ENCODE results near the gene ZFYVE1. TPM values are rescaled to one million over a fixed set of nuclear protein-coding genes. Genes with fewer than 3 reads are reported as not detected.

Gene ZFYVE1
- total and polyA plus RNA-seq, 2 experiments from 2014 or later = 15.6 to 18.3 TPM

- in situ Hi-C loops (cut with MboI) = loop anchor here (10.0 kb wide), 1 partner anchor 429 kb away; no protein-coding TSS in a partner anchor
- no peak for DNase-seq
These were observed 83.0 kb downstream of the ZFYVE1 start for GRCh38 chr14:72943876-72944430.

GRCh38 chr14:72942934-72943333 lies 84.0 kb downstream of the ZFYVE1 start:
- H3K4me2 ChIP-seq (ENCODE audit: unreplicated experiment) = no peak overlapping the region
- H3K4me1 ChIP-seq (ENCODE audit: insufficient read depth) = no peaks in the 10 kb centered on the region
- H3F3A ChIP-seq (ENCODE audit: insufficient read depth) = peaks cover 2% of the 10 kb centered on the region
- peaks cover 19% of the 10 kb centered on the region; the same call in 1 of the 2 replicates for H3K36me3 ChIP-seq (ENCODE audit: low read depth)
- H4K20me1 ChIP-seq (ENCODE audit: insufficient read depth) = no peaks in the 10 kb centered on the region
- in situ Hi-C loops (cut with MboI) = loop anchor here (10.0 kb wide), 1 partner anchor 428 kb away; no protein-coding TSS in a partner anchor
- no peak overlapping the region for H3K27ac ChIP-seq
- H3K4me3 ChIP-seq = no peak overlapping the region
- H3K9me2 ChIP-seq (ENCODE audit: insufficient read depth) = no peaks in the 10 kb centered on the region
- H3K9ac ChIP-seq = no peak overlapping the region
- no peaks in the 10 kb centered on the region for H3K27me3 ChIP-seq (replicated peaks; ENCODE audit: insufficient read depth)
- no peak for TF ChIP-seq EZH2phosphoT487 (IDR thresholded peaks at IDR 0.05; ENCODE audit: insufficient read depth, low read depth)
- no peak for TF ChIP-seq EZH2 (IDR thresholded peaks at IDR 0.05; ENCODE audit: insufficient read depth, poor library complexity, severe bottlenecking)
- 0 out of 2 replicates have a peak, but pooled peaks cover under 1% of the 10 kb centered on the region for H3K79me2 ChIP-seq (ENCODE audit: insufficient read depth)
- no peaks in the 10 kb centered on the region for H3K9me3 ChIP-seq (ENCODE audit: low read depth)
- no peak for DNase-seq
- WGBS, 2 experiments (ENCODE audit: low coverage in 1 of 2, low lambda C conversion rate in 2 of 2, missing lambda C conversion rate in 2 of 2) = 89 to 91% methylated on average over 14 of the region's 14 CpGs
- no peak overlapping the region for H2AFZ ChIP-seq

More at GRCh38 chr14:72943876-72944430, 83.0 kb downstream of the ZFYVE1 start:
- Histone ChIP-seq H3K36me3 (ENCODE audit: low read depth) (peaks cover 14% of the 10 kb centered on the region; the same call in 1 of the 2 replicates), H3K27me3 (replicated peaks; ENCODE audit: insufficient read depth) (no peaks in the 10 kb centered on the region), H3K4me2 (ENCODE audit: unreplicated experiment) (no peak overlapping the region), H3K27ac (no peak overlapping the region), H3K9ac (no peak overlapping the region), H3K9me3 (ENCODE audit: low read depth) (no peaks in the 10 kb centered on the region), H3K4me1 (ENCODE audit: insufficient read depth) (no peaks in the 10 kb centered on the region), H4K20me1 (ENCODE audit: insufficient read depth) (no peaks in the 10 kb centered on the region), H3K79me2 (ENCODE audit: insufficient read depth) (no peaks in the 10 kb centered on the region), H2AFZ (no peak overlapping the region), H3K9me2 (ENCODE audit: insufficient read depth) (no peaks in the 10 kb centered on the region), H3K4me3 (no peak overlapping the region), H3F3A (ENCODE audit: insufficient read depth) (peaks cover 7% of the 10 kb centered on the region)
- TF ChIP-seq EZH2 (IDR thresholded peaks at IDR 0.05; ENCODE audit: insufficient read depth, poor library complexity, severe bottlenecking) (no peak), EZH2phosphoT487 (IDR thresholded peaks at IDR 0.05; ENCODE audit: insufficient read depth, low read depth) (no peak)
- 75 to 77% methylated on average over 13 of the region's 13 CpGs for WGBS, 2 experiments (ENCODE audit: low coverage in 1 of 2, low lambda C conversion rate in 2 of 2, missing lambda C conversion rate in 2 of 2)

- no peak for DNase-seq
- 86 to 90% methylated on average over 12 of the region's 12 CpGs for WGBS, 2 experiments (ENCODE audit: low coverage in 1 of 2, low lambda C conversion rate in 2 of 2, missing lambda C conversion rate in 2 of 2)
- Histone ChIP-seq H3K4me3 (no peak overlapping the region), H2AFZ (no peak overlapping the region), H3K9me2 (ENCODE audit: insufficient read depth) (no peaks in the 10 kb centered on the region), H3K4me2 (ENCODE audit: unreplicated experiment) (no peak overlapping the region), H3F3A (ENCODE audit: insufficient read depth) (no peaks in the 10 kb centered on the region), H4K20me1 (ENCODE audit: insufficient read depth) (no peaks in the 10 kb centered on the region), H3K27ac (no peak overlapping the region), H3K79me2 (ENCODE audit: insufficient read depth) (peaks cover 12% of the 10 kb centered on the region; the same call in 1 of the 2 replicates), H3K9ac (no peak overlapping the region), H3K36me3 (ENCODE audit: low read depth) (peaks cover 19% of the 10 kb centered on the region; the same call in 1 of the 2 replicates), H3K4me1 (ENCODE audit: insufficient read depth) (no peaks in the 10 kb centered on the region), H3K9me3 (ENCODE audit: low read depth) (no peaks in the 10 kb centered on the region), H3K27me3 (replicated peaks; ENCODE audit: insufficient read depth) (no peaks in the 10 kb centered on the region)
- in situ Hi-C loops (cut with MboI) = loop anchor here (10.0 kb wide), 1 partner anchor 427 kb away; no protein-coding TSS in a partner anchor
- TF ChIP-seq EZH2phosphoT487 (IDR thresholded peaks at IDR 0.05; ENCODE audit: insufficient read depth, low read depth) (no peak), EZH2 (IDR thresholded peaks at IDR 0.05; ENCODE audit: insufficient read depth, poor library complexity, severe bottlenecking) (no peak)
These were observed 85.5 kb downstream of the ZFYVE1 start for GRCh38 chr14:72941286-72941985.

GRCh38 chr14:72939630-72940029 lies 87.3 kb downstream of the ZFYVE1 start:
- in situ Hi-C loops (cut with MboI) = loop anchor here (10.0 kb wide), 1 partner anchor 425 kb away; no protein-coding TSS in a partner anchor
- no peak overlapping the region for H3K27ac ChIP-seq
- no peak overlapping the region for H3K9ac ChIP-seq
- no peaks in the 10 kb centered on the region for H3F3A ChIP-seq (ENCODE audit: insufficient read depth)
- H2AFZ ChIP-seq = no peak overlapping the region
- no peaks in the 10 kb centered on the region for H3K9me3 ChIP-seq (ENCODE audit: low read depth)
- peaks cover 19% of the 10 kb centered on the region; the same call in 1 of the 2 replicates for H3K36me3 ChIP-seq (ENCODE audit: low read depth)
- no peak for TF ChIP-seq EZH2 (IDR thresholded peaks at IDR 0.05; ENCODE audit: insufficient read depth, poor library complexity, severe bottlenecking)
- no peak for TF ChIP-seq EZH2phosphoT487 (IDR thresholded peaks at IDR 0.05; ENCODE audit: insufficient read depth, low read depth)
- H3K27me3 ChIP-seq (replicated peaks; ENCODE audit: insufficient read depth) = no peaks in the 10 kb centered on the region
- peaks cover 28% of the 10 kb centered on the region for H3K79me2 ChIP-seq (ENCODE audit: insufficient read depth)
- 89 to 91% methylated on average over 13 of the region's 13 CpGs for WGBS, 2 experiments (ENCODE audit: low coverage in 1 of 2, low lambda C conversion rate in 2 of 2, missing lambda C conversion rate in 2 of 2)
- H3K4me1 ChIP-seq (ENCODE audit: insufficient read depth) = no peaks in the 10 kb centered on the region
- H3K4me2 ChIP-seq (ENCODE audit: unreplicated experiment) = no peak overlapping the region
- H3K9me2 ChIP-seq (ENCODE audit: insufficient read depth) = no peaks in the 10 kb centered on the region
- DNase-seq = no peak
- no peaks in the 10 kb centered on the region for H4K20me1 ChIP-seq (ENCODE audit: insufficient read depth)
- H3K4me3 ChIP-seq = no peak overlapping the region
